ENCODE measurements around the gene LYPD5.

DNA sequence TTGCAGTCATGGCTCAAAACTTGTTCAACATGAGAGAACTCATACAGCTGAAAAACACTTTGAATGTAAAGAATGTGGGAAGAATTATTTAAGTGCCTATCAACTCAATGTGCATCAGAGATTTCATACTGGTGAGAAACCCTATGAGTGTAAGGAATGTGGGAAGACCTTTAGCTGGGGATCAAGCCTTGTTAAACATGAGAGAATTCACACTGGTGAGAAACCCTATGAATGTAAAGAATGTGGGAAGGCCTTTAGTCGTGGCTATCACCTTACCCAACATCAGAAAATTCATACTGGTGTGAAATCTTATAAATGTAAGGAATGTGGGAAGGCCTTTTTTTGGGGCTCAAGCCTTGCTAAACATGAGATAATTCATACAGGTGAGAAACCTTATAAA is 45.0 kb upstream of the LYPD5 start:
- TF ChIP-seq CTCF (IDR thresholded peaks at IDR 0.05): no peak
- no peak for TF ChIP-seq POLR2A (IDR thresholded peaks at IDR 0.05)
